Sigmoid colon (tissue), 7 donors: ENCODE measurements around the gene MB. TPM values are rescaled to one million over a fixed set of nuclear protein-coding genes. Genes with fewer than 3 reads are reported as not detected.
A peak's percentile ranks its signal among the peaks of the same experiment; 100 is the strongest.

Experiments
- DNase-seq: peaks from one replicate; pipeline ENCODE4 v3.0.0-alpha.2; 2019
- H3K27ac ChIP-seq, 4 donors: fragments of 200-600 bp; sonication (generic); one replicate each; pipeline ENCODE4 v1.5.1; 2016 to 2019; ENCODE audit warnings: mild to moderate bottlenecking in 1 of 4
- H3K27me3 ChIP-seq, 3 donors: fragments of 200-600 bp; sonication (generic); one replicate each; pipeline ENCODE4 v1.5.1; 2019; ENCODE audit warnings: mild to moderate bottlenecking in 1 of 3
- H3K36me3 ChIP-seq, 4 donors: fragments of 200-600 bp; sonication (generic); one replicate each; pipeline ENCODE4 v1.5.1; 2016 to 2019
- H3K4me1 ChIP-seq, 4 donors: fragments of 200-600 bp; sonication (generic); one replicate each; pipeline ENCODE4 v1.5.1; 2017 to 2019
- H3K4me3 ChIP-seq, 4 donors: fragments of 200-600 bp; sonication (generic); one replicate each; pipeline ENCODE4 v1.5.1; 2017 to 2019; ENCODE audit warnings: mild to moderate bottlenecking in 2 of 4, moderate library complexity in 1 of 4
- H3K9me3 ChIP-seq, 4 donors: fragments of 200-600 bp in 3 of 4; sonication (generic) in 3 of 4; one replicate each; pipeline versions ENCODE4 v1.5.1 to v1.6.1; 2013 to 2019
- CTCF ChIP-seq, 4 experiments: fragments of 450-650 bp in 3 of 4; fragments of 200-600 bp in 1 of 4; IDR thresholded peaks; one replicate each; pipeline ENCODE4 v1.5.1; 2016 to 2019; ENCODE audit warnings: antibody characterized with exemption in 4 of 4, mild to moderate bottlenecking in 3 of 4, moderate library complexity in 2 of 4
- EP300 ChIP-seq, 4 donors: sonication (generic); formaldehyde crosslinking; IDR thresholded peaks; one replicate each; pipeline ENCODE4 v1.6.1; 2017; ENCODE audit warnings: antibody characterized with exemption in 4 of 4
- POLR2A ChIP-seq, 2 donors: fragments of 450-650 bp; IDR thresholded peaks; one replicate each; pipeline ENCODE4 v1.6.1; 2016; ENCODE audit warnings: antibody characterized with exemption in 2 of 2, mild to moderate bottlenecking in 2 of 2, moderate library complexity in 2 of 2
- POLR2AphosphoS5 ChIP-seq, 4 donors: sonication (generic); formaldehyde crosslinking; IDR thresholded peaks; one replicate each; pipeline ENCODE4 v1.6.1; 2017; ENCODE audit warnings: antibody characterized with exemption in 4 of 4
- WGBS, 2 donors: extraction: QIAGEN DNeasy Blood & Tissue Kit; methylation state at CpG; one replicate each; pipeline ENCODE4 v1.1.7; 2013; 5-methylcytosine and 5-hydroxymethylcytosine counted together
- intact Hi-C: fragments of 100-400 bp; cut with DNase I; formaldehyde crosslinking; loops from one replicate; pipeline ENCODE4 v1.15.1; 2023
- polyA plus RNA-seq, 3 donors: library from polyadenylated mRNA; stranded (reverse); fragments of 200-250 nt; gene quantifications; one replicate each; pipeline ENCODE4 v1.2.3, GENCODE V29; 2013
- total RNA-seq, 4 donors: library from RNA; depleted of rRNA; stranded (reverse); fragments of >200 nt; gene quantifications; one replicate each; pipeline ENCODE4 v1.1.0, GENCODE V29; 2016
- donor health status: healthy with polysubstance abuse.
- donor health status: Bipolar disorder and iron deficiency.
- donor health status: healthy.

MB gene
- total and polyA plus RNA-seq, 7 donors: 0.68 to 84.7 (median 10.3) TPM; not detected in 1

GRCh38 chr22:35593071-35593890, 23.8 kb downstream of the MB start:
- Histone ChIP-seq H3K27ac (peak overlapping the region; percentile 72 to 86 (median 82)), H3K4me1 (peaks cover 0 to 77% (median 59%) of the 10 kb centered on the region in 4 donors), H3K4me3 (no peak overlapping the region), H3K36me3 (no peaks in the 10 kb centered on the region), H3K9me3 (no peaks in the 10 kb centered on the region), H3K27me3 (no peaks in the 10 kb centered on the region)
- TF ChIP-seq CTCF (IDR thresholded peaks at IDR 0.05) (no peak), POLR2AphosphoS5 (IDR thresholded peaks at IDR 0.05) (no peak), POLR2A (IDR thresholded peaks at IDR 0.05) (no peak), EP300 (IDR thresholded peaks at IDR 0.05) (no peak)
- DNase-seq: no peak
- intact Hi-C loops: no loop called here
- 47 to 53% methylated on average over 3 of the region's 3 CpGs for WGBS, 2 donors

GRCh38 chr22:35592418-35592967, 24.6 kb downstream of the MB start:
- no peak for DNase-seq

GRCh38 chr22:35591714-35592417, 25.3 kb downstream of the MB start:
- TF ChIP-seq POLR2A (IDR thresholded peaks at IDR 0.05) (no peak), EP300 (IDR thresholded peaks at IDR 0.05) (no peak), CTCF (IDR thresholded peaks at IDR 0.05) (no peak), POLR2AphosphoS5 (IDR thresholded peaks at IDR 0.05) (no peak)
- DNase-seq: no peak
- Histone ChIP-seq H3K27me3 (no peaks in the 10 kb centered on the region), H3K9me3 (no peaks in the 10 kb centered on the region), H3K4me3 (no peak overlapping the region), H3K36me3 (no peaks in the 10 kb centered on the region), H3K27ac (peak overlapping the region; percentile 72 to 86 (median 82)), H3K4me1 (peaks cover 0 to 77% (median 59%) of the 10 kb centered on the region in 4 donors)
- intact Hi-C loops: no loop called here
- WGBS, 2 donors: 80 to 92% methylated on average over 14 of the region's 14 CpGs

More at GRCh38 chr22:35592418-35592967, 24.6 kb downstream of the MB start:
- Histone ChIP-seq H3K4me3 (no peak overlapping the region), H3K4me1 (peaks cover 0 to 77% (median 60%) of the 10 kb centered on the region in 4 donors), H3K27ac (peak overlapping the region; percentile 72 to 86 (median 82)), H3K9me3 (no peaks in the 10 kb centered on the region), H3K27me3 (no peaks in the 10 kb centered on the region), H3K36me3 (no peaks in the 10 kb centered on the region)
- TF ChIP-seq CTCF (IDR thresholded peaks at IDR 0.05) (no peak), EP300 (IDR thresholded peaks at IDR 0.05) (no peak), POLR2AphosphoS5 (IDR thresholded peaks at IDR 0.05) (no peak)
- intact Hi-C loops: no loop called here
- WGBS, 2 donors: 70% methylated on average over 4 of the region's 4 CpGs

GRCh38 chr22:35590634-35591295, 26.4 kb downstream of the MB start:
- intact Hi-C loops: no loop called here
- Histone ChIP-seq H3K4me1 (peaks cover 0 to 70% (median 50%) of the 10 kb centered on the region in 4 donors), H3K27me3 (no peaks in the 10 kb centered on the region), H3K4me3 (no peak overlapping the region), H3K36me3 (no peaks in the 10 kb centered on the region), H3K27ac (peak overlapping the region in 3 of 4 donors; percentile 4 to 86 (median 29)), H3K9me3 (no peaks in the 10 kb centered on the region)
- no peak for TF ChIP-seq EP300 (IDR thresholded peaks at IDR 0.05)
- TF ChIP-seq CTCF (IDR thresholded peaks at IDR 0.05): no peak
- no peak for TF ChIP-seq POLR2A (IDR thresholded peaks at IDR 0.05)
- no peak for TF ChIP-seq POLR2AphosphoS5 (IDR thresholded peaks at IDR 0.05)
- DNase-seq: no peak
- WGBS, 2 donors: 63 to 72% methylated on average over 13 of the region's 13 CpGs
